Nephron (organoid): ENCODE measurements around the gene FMNL2.

ENCODE experiments used
- H3K27ac Mint-ChIP-seq, 3 experiments: 2 replicates each; pipeline ENCODE4 v1.8.0; 2020; ENCODE audit warnings: mixed read lengths in 3 of 3, mild to moderate bottlenecking in 2 of 3, moderate library complexity in 1 of 3
- H3K27me3 Mint-ChIP-seq: 2 replicates; pipeline ENCODE4 v1.8.0; 2021; ENCODE audit warnings: low read depth, mild to moderate bottlenecking, moderate library complexity, mixed read lengths
- H3K36me3 Mint-ChIP-seq: 2 replicates; pipeline ENCODE4 v1.8.0; 2020; ENCODE audit warnings: low read depth, mixed read lengths
- H3K4me1 Mint-ChIP-seq: 2 replicates; pipeline ENCODE4 v1.8.0; 2020; ENCODE audit warnings: mixed read lengths
- H3K4me3 Mint-ChIP-seq, 3 experiments: 2 replicates each; pipeline ENCODE4 v1.8.0; 2020; ENCODE audit warnings: mild to moderate bottlenecking in 3 of 3, mixed read lengths in 3 of 3, moderate library complexity in 2 of 3
- H3K9me3 Mint-ChIP-seq: 2 replicates; pipeline ENCODE4 v1.8.0; 2020; ENCODE audit warnings: mixed read lengths
- TF ChIP-seq, protein P1 (sequence below), 3 experiments: fragments of 200-600 bp; sonication (generic); IDR thresholded peaks; one replicate each; pipeline ENCODE4 v1.5.0; 2021; ENCODE audit warnings: antibody characterized with exemption in 3 of 3; ENCODE audit not compliant: unreplicated experiment in 3 of 3

The FMNL2 gene

DNA sequence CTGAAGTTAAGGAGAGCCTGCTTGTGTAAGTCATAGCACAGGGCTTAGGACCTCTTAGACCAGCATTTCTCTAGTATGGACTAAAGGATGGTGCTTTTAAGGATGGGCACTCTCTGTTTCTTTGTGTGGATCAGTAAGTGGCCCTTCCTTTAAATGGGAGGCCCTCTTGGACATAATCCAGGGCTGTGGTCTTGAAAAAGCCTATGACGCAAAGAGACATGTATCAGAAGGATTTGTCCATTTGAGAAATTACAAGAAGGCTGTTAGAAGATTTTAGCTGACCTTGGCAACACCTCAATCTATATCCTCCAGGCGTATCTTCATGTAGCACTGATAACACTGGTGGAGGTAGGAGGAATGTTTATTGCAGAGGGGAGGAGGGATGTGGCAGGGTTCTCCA is 303.1 kb downstream of the FMNL2 start:
- H3K4me3 Mint-ChIP-seq: no peak overlapping the region
- H3K36me3 Mint-ChIP-seq: peaks cover 71% of the 10 kb centered on the region
- TF ChIP-seq, protein P1, sequence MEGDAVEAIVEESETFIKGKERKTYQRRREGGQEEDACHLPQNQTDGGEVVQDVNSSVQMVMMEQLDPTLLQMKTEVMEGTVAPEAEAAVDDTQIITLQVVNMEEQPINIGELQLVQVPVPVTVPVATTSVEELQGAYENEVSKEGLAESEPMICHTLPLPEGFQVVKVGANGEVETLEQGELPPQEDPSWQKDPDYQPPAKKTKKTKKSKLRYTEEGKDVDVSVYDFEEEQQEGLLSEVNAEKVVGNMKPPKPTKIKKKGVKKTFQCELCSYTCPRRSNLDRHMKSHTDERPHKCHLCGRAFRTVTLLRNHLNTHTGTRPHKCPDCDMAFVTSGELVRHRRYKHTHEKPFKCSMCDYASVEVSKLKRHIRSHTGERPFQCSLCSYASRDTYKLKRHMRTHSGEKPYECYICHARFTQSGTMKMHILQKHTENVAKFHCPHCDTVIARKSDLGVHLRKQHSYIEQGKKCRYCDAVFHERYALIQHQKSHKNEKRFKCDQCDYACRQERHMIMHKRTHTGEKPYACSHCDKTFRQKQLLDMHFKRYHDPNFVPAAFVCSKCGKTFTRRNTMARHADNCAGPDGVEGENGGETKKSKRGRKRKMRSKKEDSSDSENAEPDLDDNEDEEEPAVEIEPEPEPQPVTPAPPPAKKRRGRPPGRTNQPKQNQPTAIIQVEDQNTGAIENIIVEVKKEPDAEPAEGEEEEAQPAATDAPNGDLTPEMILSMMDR (IDR thresholded peaks at IDR 0.05; ENCODE audit: unreplicated experiment in 3 of 3): no peak
- H3K27me3 Mint-ChIP-seq: no peaks in the 10 kb centered on the region
- no peaks in the 10 kb centered on the region for H3K9me3 Mint-ChIP-seq
- no peaks in the 10 kb centered on the region for H3K4me1 Mint-ChIP-seq
- no peak overlapping the region for H3K27ac Mint-ChIP-seq

DNA sequence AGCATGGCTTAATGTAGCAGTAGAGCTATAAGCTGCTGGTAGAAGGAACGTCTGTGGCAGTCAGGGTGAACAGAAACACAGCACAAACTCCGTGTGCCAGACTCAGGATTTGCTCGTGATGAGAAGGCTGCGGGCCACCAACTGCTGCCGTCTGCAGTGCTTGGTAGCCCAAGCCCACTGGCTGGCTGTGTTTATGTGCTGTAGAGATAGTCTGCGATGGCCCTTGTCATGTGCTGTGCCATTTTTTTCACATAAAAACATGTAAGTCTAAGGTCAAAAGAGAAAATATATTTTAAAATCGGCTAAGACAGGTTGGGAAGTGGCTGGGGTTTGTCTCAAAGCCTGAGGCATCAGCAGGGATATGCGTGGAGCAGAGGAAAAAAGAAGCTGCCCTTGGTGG is 303.6 kb downstream of the FMNL2 start:
- TF ChIP-seq, protein P1 (IDR thresholded peaks at IDR 0.05; ENCODE audit: unreplicated experiment in 3 of 3): no peak
- H3K27me3 Mint-ChIP-seq: no peaks in the 10 kb centered on the region
- peaks cover 72% of the 10 kb centered on the region for H3K36me3 Mint-ChIP-seq
- no peak overlapping the region for H3K4me3 Mint-ChIP-seq
- no peaks in the 10 kb centered on the region for H3K9me3 Mint-ChIP-seq
- no peaks in the 10 kb centered on the region for H3K4me1 Mint-ChIP-seq
- no peak overlapping the region for H3K27ac Mint-ChIP-seq

DNA sequence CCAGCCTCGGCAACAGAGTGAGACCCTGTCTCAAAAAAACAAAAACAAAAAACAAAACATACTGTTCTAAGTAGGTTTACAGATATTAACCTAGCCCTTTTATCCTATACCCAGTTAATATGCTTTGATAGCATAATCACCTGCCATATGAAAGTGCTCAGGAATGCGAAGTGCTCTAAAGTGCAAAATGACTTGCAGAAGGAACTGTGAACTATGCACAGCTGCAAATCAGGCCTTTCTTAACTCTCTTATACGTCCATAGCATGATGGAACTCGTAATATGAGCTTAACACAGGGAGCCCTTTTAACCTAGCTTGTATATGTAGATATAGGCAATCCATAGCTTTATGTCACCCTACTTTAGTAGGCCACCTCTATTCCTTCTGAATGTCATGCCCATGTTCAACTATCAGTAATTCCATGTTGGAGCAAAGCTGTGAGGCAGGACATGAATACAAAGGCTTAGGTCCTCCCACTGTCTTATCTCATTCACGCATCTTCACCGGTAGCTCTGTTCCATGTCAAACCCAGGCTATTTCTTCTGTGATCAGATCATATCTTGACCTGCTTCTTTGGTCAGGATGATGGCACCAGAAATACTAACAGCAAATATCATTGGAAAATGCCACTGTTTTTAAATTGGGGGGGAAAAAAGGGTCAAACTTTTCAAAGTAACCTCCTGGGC is 309.4 kb downstream of the FMNL2 start:
- Mint-ChIP-seq H3K9me3 (no peaks in the 10 kb centered on the region), H3K4me3 (no peak overlapping the region), H3K4me1 (peaks cover 11% of the 10 kb centered on the region), H3K36me3 (peaks cover 72% of the 10 kb centered on the region), H3K27me3 (no peaks in the 10 kb centered on the region), H3K27ac (peak overlapping the region in 1 of 3 experiments; percentile 34)
- TF ChIP-seq, protein P1 (IDR thresholded peaks at IDR 0.05; ENCODE audit: unreplicated experiment in 3 of 3): no peak

DNA sequence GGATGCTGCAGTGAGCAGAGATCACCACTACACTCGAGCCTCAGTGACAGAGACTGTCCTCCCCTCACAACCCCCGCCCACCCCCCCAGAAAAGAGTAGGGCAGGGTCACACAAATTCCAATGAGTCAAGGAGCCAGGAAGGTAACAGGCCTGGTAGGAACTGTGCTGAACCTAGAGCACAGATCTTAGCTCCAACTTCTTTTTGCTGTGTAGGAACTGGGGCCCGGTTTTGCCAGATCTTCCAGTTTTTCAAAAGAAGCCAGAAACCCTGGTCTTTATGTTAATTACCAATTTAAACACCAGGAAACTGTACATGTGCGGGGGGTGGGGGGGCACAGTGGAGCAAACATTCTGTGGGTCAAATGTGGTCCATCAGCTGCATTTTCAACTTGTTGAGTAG is 311.3 kb downstream of the FMNL2 start:
- Mint-ChIP-seq H3K27me3 (no peaks in the 10 kb centered on the region), H3K27ac (no peak overlapping the region), H3K4me3 (no peak overlapping the region), H3K4me1 (peaks cover 11% of the 10 kb centered on the region), H3K9me3 (no peaks in the 10 kb centered on the region), H3K36me3 (peaks cover 53% of the 10 kb centered on the region)
- TF ChIP-seq, protein P1 (IDR thresholded peaks at IDR 0.05; ENCODE audit: unreplicated experiment in 3 of 3): no peak

DNA sequence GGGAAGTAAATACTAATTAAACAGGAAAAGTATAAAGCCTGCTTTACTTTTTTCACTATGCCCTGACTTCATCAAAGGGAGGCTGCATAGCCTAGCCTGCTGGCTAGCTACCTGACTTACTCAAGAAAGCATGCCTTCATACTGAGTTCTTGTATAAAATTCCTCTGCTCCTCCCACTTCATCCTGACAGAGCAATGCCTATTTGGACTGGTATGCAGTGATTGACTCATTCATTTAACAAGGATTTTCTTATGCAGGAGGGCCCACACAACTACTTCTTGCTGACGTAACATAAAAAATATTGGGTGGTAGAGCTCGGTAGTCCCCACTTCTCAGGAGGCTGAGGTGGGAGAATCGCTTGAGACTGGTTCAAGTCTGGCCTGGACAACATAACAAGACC is 311.8 kb downstream of the FMNL2 start:
- TF ChIP-seq, protein P1 (IDR thresholded peaks at IDR 0.05; ENCODE audit: unreplicated experiment in 3 of 3): no peak
- Mint-ChIP-seq H3K36me3 (peaks cover 48% of the 10 kb centered on the region), H3K27me3 (no peaks in the 10 kb centered on the region), H3K9me3 (no peaks in the 10 kb centered on the region), H3K27ac (peak overlapping the region; percentile 70 to 86 (median 71)), H3K4me1 (peaks cover 11% of the 10 kb centered on the region), H3K4me3 (no peak overlapping the region)

DNA sequence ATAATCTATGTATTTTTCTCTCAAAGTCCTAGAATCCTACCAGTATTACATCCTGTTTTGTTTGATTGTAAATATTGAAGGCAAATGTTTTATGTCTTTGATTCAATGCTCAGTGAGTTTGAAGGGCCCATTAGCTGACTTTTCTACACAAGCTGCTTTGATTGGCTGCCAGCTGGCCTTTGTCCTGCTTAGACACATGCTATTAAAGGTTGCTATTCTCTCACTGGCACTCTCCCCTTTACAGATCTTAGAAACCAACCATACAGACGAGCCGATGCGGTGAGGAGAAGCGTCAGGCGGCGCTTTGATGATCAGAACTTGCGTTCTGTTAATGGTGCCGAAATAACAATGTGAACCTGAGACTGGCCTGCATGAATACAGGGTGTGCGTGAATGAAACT is 312.6 kb downstream of the FMNL2 start:
- Mint-ChIP-seq H3K4me1 (peaks cover 11% of the 10 kb centered on the region), H3K36me3 (peaks cover 41% of the 10 kb centered on the region), H3K4me3 (no peak overlapping the region), H3K9me3 (no peaks in the 10 kb centered on the region), H3K27ac (peak overlapping the region; percentile 70 to 90 (median 86)), H3K27me3 (no peaks in the 10 kb centered on the region)
- TF ChIP-seq, protein P1 (IDR thresholded peaks at IDR 0.05; ENCODE audit: unreplicated experiment in 3 of 3): no peak
